Measurements from ENCODE around the gene PEAR1.

- TF ChIP-seq CTCF (IDR thresholded peaks at IDR 0.05) (no peak), EP300 (IDR thresholded peaks at IDR 0.05) (no peak)
Measured at GRCh38 chr1:156903328-156904091, 10.0 kb downstream of the PEAR1 start.
